IMR-90 (cell line): Measurements from ENCODE around the gene DBNL. TPM values are rescaled to one million over a fixed set of nuclear protein-coding genes. Genes with fewer than 3 reads are reported as not detected.

ENCODE experiments used
- ATAC-seq: fragments of 200-7000 bp; cut with Tn5 transposase; 2 replicates; pipeline ENCODE4 v1.9.1; 2020; ENCODE audit warnings: low read depth, mild to moderate bottlenecking, moderate library complexity
- BruUV-seq: library from RNA; stranded (reverse); fragments of 400-500 nt; replicated peaks from 2 replicates; lab custom pipeline; 2021; lab: Mats Ljungman, UMichigan
- CTCF ChIA-PET: fragments of 300-600 bp; formaldehyde crosslinking; extraction: SDS; loops from one replicate; lab custom pipeline; 2021; ENCODE audit warnings: antibody characterized with exemption; lab: Yijun Ruan, JAX
- POLR2A ChIA-PET: fragments of 300-600 bp; sonication (Branson Sonifier 250); formaldehyde crosslinking; loops from one replicate; lab custom pipeline; 2022; ENCODE audit warnings: antibody characterized with exemption; ENCODE audit not compliant: unreplicated experiment; lab: Charles Lee
- DNase-seq: peaks from one replicate; pipeline ENCODE4 v3.0.0; 2013
- H2AFZ ChIP-seq: replicated peaks from 2 replicates; pipeline ENCODE3; 2013; ENCODE audit warnings: low read length, mild to moderate bottlenecking; ENCODE audit not compliant: poor library complexity
- H2AK5ac ChIP-seq: 2 replicates; pipeline ENCODE4 v1.6.1; 2013; ENCODE audit warnings: low read depth, low read length, inconsistent platforms
- H2AK9ac ChIP-seq: replicated peaks from 2 replicates; pipeline ENCODE3; 2013; ENCODE audit warnings: mild to moderate bottlenecking, low read depth, low read length, moderate library complexity; ENCODE audit not compliant: poor library complexity
- H2BK120ac ChIP-seq: 2 replicates; pipeline ENCODE4 v1.6.1; 2013; ENCODE audit warnings: low read depth, low read length, inconsistent platforms
- H2BK15ac ChIP-seq: 3 replicates; pipeline ENCODE4 v1.6.1; 2013; ENCODE audit warnings: low read depth, low read length, inconsistent platforms
- H2BK20ac ChIP-seq: 2 replicates; pipeline ENCODE4 v1.6.1; 2013; ENCODE audit warnings: low read depth, mild to moderate bottlenecking, inconsistent platforms, low read length, moderate library complexity
- H2BK5ac ChIP-seq: 2 replicates; pipeline ENCODE4 v1.6.1; 2013; ENCODE audit warnings: mild to moderate bottlenecking, low read depth, low read length, inconsistent platforms; ENCODE audit not compliant: poor library complexity, severe bottlenecking
- H3K14ac ChIP-seq: replicated peaks from 2 replicates; pipeline ENCODE4 v1.6.1; 2013; ENCODE audit warnings: low read depth, low read length, inconsistent platforms
- H3K18ac ChIP-seq: 2 replicates; pipeline ENCODE4 v1.6.1; 2013; ENCODE audit warnings: low read depth, low read length, control low read depth
- H3K23ac ChIP-seq: 2 replicates; pipeline ENCODE4 v1.6.1; 2013; ENCODE audit warnings: low read depth, low read length, inconsistent platforms
- H3K27ac ChIP-seq: 2 replicates; pipeline ENCODE4 v1.5.1; 2013; ENCODE audit warnings: mild to moderate bottlenecking, control low read depth, low read length; ENCODE audit not compliant: insufficient read depth
- H3K27me3 ChIP-seq: 2 replicates; pipeline ENCODE4 v1.6.1; 2013; ENCODE audit warnings: low read length; ENCODE audit not compliant: control insufficient read depth, insufficient read depth
- H3K36me3 ChIP-seq: 2 replicates; pipeline ENCODE4 v1.6.1; 2013; ENCODE audit warnings: low read length, mixed read lengths; ENCODE audit not compliant: control insufficient read depth, insufficient read depth
- H3K4ac ChIP-seq: 2 replicates; pipeline ENCODE4 v1.6.1; 2013; ENCODE audit warnings: low read depth, low read length, inconsistent platforms
- H3K4me1 ChIP-seq: 2 replicates; pipeline ENCODE4 v1.6.1; 2013; ENCODE audit warnings: low read length, mixed read lengths; ENCODE audit not compliant: control insufficient read depth, insufficient read depth
- H3K4me2 ChIP-seq: 2 replicates; pipeline ENCODE4 v1.6.1; 2013; ENCODE audit warnings: low read depth, mild to moderate bottlenecking, control low read depth, low read length, moderate library complexity
- H3K4me3 ChIP-seq: 2 replicates; pipeline ENCODE4 v1.5.1; 2013; ENCODE audit warnings: low read depth, mild to moderate bottlenecking, control low read depth, low read length, moderate library complexity; ENCODE audit not compliant: insufficient read depth
- H3K56ac ChIP-seq: 2 replicates; pipeline ENCODE4 v1.6.1; 2013; ENCODE audit warnings: low read length, inconsistent platforms; ENCODE audit not compliant: insufficient read depth; ENCODE audit errors: extremely low read depth
- H3K79me1 ChIP-seq, 2 experiments: 2 replicates each; pipeline ENCODE4 v1.6.1; 2013; ENCODE audit warnings: low read length in 2 of 2, inconsistent platforms in 1 of 2, low read depth in 1 of 2
- H3K9ac ChIP-seq: 2 replicates; pipeline ENCODE4 v1.6.1; 2013; ENCODE audit warnings: low read depth, low read length, control low read depth
- H3K9me1 ChIP-seq: 2 replicates; pipeline ENCODE4 v1.6.1; 2013; ENCODE audit warnings: low read length, inconsistent platforms; ENCODE audit not compliant: insufficient read depth
- H3K9me3 ChIP-seq: 2 replicates; pipeline ENCODE4 v1.6.1; 2013; ENCODE audit warnings: low read length; ENCODE audit not compliant: control insufficient read depth, insufficient read depth
- H4K20me1 ChIP-seq: 2 replicates; pipeline ENCODE4 v1.6.1; 2013; ENCODE audit warnings: low read length, inconsistent platforms; ENCODE audit not compliant: insufficient read depth
- H4K5ac ChIP-seq: 2 replicates; pipeline ENCODE4 v1.6.1; 2013; ENCODE audit warnings: mild to moderate bottlenecking, low read depth, low read length, control low read depth
- H4K8ac ChIP-seq, 2 experiments: 2 replicates each; pipeline ENCODE4 v1.6.1; 2013; ENCODE audit warnings: low read depth in 2 of 2, low read length in 2 of 2, control low read depth in 1 of 2, inconsistent platforms in 1 of 2
- H4K91ac ChIP-seq: 2 replicates; pipeline ENCODE4 v1.6.1; 2013; ENCODE audit warnings: low read depth, low read length, inconsistent platforms; ENCODE audit not compliant: insufficient read depth
- CHD1 ChIP-seq: IDR thresholded peaks from 2 replicates; pipeline ENCODE4 v1.6.1; 2012; ENCODE audit warnings: low read depth, low read length, improper control_type of control experiment
- FOS ChIP-seq: fragments of 150-350 bp; IDR thresholded peaks from 2 replicates; pipeline ENCODE4 v1.6.1; 2016; ENCODE audit warnings: low read depth, low read length
- MAFK ChIP-seq: IDR thresholded peaks from 2 replicates; pipeline ENCODE4 v1.6.1; 2012; ENCODE audit warnings: low read depth, low read length, improper control_type of control experiment
- MAZ ChIP-seq: IDR thresholded peaks from 2 replicates; pipeline ENCODE4 v1.6.1; 2012; ENCODE audit warnings: low read depth, mild to moderate bottlenecking, low read length, improper control_type of control experiment, moderate library complexity, borderline replicate concordance
- NFE2L2 ChIP-seq: fragments of 150-350 bp; IDR thresholded peaks from 2 replicates; pipeline ENCODE4 v1.6.1; 2016; ENCODE audit warnings: low read depth, mild to moderate bottlenecking, low read length
- POLR2A ChIP-seq: IDR thresholded peaks from 2 replicates; pipeline ENCODE4 v1.6.1; 2012; ENCODE audit warnings: mild to moderate bottlenecking, low read depth, low read length
- RAD21 ChIP-seq: IDR thresholded peaks from 2 replicates; pipeline ENCODE4 v1.6.1; 2012; ENCODE audit warnings: low read length, improper control_type of control experiment
- RCOR1 ChIP-seq: IDR thresholded peaks from 2 replicates; pipeline ENCODE4 v1.6.1; 2012; ENCODE audit warnings: mild to moderate bottlenecking, low read length, improper control_type of control experiment; ENCODE audit not compliant: insufficient replicate concordance
- RFX5 ChIP-seq: IDR thresholded peaks from 2 replicates; pipeline ENCODE4 v1.8.0; 2012; ENCODE audit warnings: low read depth, mild to moderate bottlenecking, low read length, moderate library complexity
- WGBS, 2 experiments: methylation state at CpG; one replicate each; pipeline versions ENCODE4 v1.1.5 to v1.1.7; 2013; ENCODE audit warnings: missing lambda C conversion rate in 2 of 2; ENCODE audit not compliant: insufficient read length in 1 of 2; ENCODE audit errors: extremely low coverage in 2 of 2; 5-methylcytosine and 5-hydroxymethylcytosine counted together
- dilution Hi-C: fragments of 300-500 bp; cut with HindIII; formaldehyde crosslinking; loops from one replicate; pipeline ENCODE4 v1.14.3; 2018; ENCODE audit warnings: low sequenced_read_pairs; ENCODE audit not compliant: unreplicated experiment
- in situ Hi-C: fragments of 300-500 bp; cut with MboI; formaldehyde crosslinking; loops from 3 replicates; pipeline ENCODE4 v1.14.3; 2019; ENCODE audit warnings: low sequenced_read_pairs, inconsistent platforms, mixed read lengths
- intact Hi-C: fragments of 100-400 bp; cut with micrococcal nuclease; formaldehyde crosslinking; loops from 2 replicates; pipeline ENCODE4 v1.10.0; 2022
- polyA plus RNA-seq, 3 experiments: library from polyadenylated mRNA; depleted of rRNA; stranded (reverse); fragments of >200 nt; gene quantifications; 2 replicates each; pipeline ENCODE4 v1.2.3, GENCODE V29; 2012; ENCODE audit warnings: low replicate concordance in 1 of 3
- total RNA-seq: library from RNA; depleted of rRNA; stranded (reverse); fragments of >200 nt; gene quantifications from 2 replicates; pipeline ENCODE4 v1.2.3, GENCODE V29; 2012
- TF ChIP-seq, protein P1 (sequence below): fragments of 150-350 bp; IDR thresholded peaks from 2 replicates; pipeline ENCODE4 v1.6.1; 2017; ENCODE audit warnings: mild to moderate bottlenecking, antibody characterized with exemption, low read length, low read depth

Gene DBNL
- total and polyA plus RNA-seq, 2 of the 4 experiments (the other 2 are of a cell fraction): 157 to 179 TPM

DNA sequence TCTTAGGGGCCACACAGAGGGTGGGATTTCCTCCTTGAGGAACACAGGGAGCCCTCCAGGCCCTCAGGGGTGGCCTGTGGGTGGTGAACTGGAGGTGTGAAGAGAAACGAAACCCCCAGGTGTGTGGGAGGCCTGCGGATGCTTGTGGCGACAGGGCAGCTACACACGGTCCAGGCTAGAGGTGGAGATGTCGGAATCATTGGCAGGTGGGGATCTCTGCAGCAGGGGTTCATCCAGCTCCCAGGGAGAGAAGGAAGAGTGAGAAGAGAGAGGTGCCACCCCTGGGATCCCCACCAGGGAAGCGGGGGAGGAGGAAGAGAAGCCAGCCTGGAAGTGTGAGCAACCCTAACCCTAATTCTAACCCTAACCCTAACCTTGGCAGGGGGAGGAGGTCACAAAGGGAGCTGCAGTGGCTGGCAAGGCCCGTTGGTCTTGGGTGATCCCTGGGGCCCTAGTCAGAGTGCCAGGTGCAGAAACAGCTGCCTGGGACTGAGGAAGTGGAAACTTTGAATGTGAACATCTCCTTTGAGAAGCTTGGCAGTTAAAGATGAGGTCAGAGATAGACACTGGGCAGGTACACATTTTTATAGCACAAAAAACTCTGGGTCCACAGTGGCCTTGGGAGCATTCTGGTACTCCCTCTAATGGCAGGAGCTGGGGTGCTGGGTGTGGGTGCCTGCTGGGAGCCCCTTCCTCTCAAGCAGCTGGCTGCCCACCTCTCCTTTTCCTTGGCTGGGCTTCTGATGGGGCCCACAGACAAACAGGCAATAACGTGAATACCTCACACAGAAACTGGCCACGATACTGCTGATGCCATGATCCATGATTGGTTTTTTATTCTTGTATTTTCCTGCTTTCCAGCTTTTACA, 52.8 kb downstream of the DBNL start:
- Histone ChIP-seq H2AFZ (no peak overlapping the region), H2BK5ac (no peak overlapping the region), H3K36me3 (no peaks in the 10 kb centered on the region), H3K4me1 (peaks cover 20% of the 10 kb centered on the region), H3K14ac (no peak overlapping the region), H2BK20ac (no peak overlapping the region; the same call in 1 of the 2 replicates), H4K5ac (no peak overlapping the region), H4K8ac (no peak overlapping the region), H2AK9ac (no peak overlapping the region), H2AK5ac (no peak overlapping the region), H3K23ac (no peak overlapping the region), H4K20me1 (no peaks in the 10 kb centered on the region), H3K9me1 (peaks cover 13% of the 10 kb centered on the region), H3K4me2 (no peak overlapping the region), H3K79me1 (no peaks in the 10 kb centered on the region), H3K4me3 (no peak overlapping the region), H2BK15ac (no peak overlapping the region), H4K91ac (no peak overlapping the region), H3K4ac (no peak overlapping the region), H3K56ac (no peak overlapping the region), H3K27ac (no peak overlapping the region), H2BK120ac (no peak overlapping the region), H3K18ac (no peak overlapping the region), H3K9ac (no peak overlapping the region), H3K27me3 (no peaks in the 10 kb centered on the region), H3K9me3 (no peaks in the 10 kb centered on the region)
- no CpG with 5 or more reads among the region's 9 CpGs for WGBS, 2 experiments
- BruUV-seq: no TSS peak
- ATAC-seq (no peak), DNase-seq (no peak)
- in situ Hi-C loops: no loop called here
- TF ChIP-seq MAZ (no peak), CHD1 (no peak), POLR2A (no peak), FOS (no peak), RFX5 (no peak), RAD21 (no peak), NFE2L2 (no peak), RCOR1 (no peak), MAFK (no peak)
- TF ChIP-seq, protein P1, sequence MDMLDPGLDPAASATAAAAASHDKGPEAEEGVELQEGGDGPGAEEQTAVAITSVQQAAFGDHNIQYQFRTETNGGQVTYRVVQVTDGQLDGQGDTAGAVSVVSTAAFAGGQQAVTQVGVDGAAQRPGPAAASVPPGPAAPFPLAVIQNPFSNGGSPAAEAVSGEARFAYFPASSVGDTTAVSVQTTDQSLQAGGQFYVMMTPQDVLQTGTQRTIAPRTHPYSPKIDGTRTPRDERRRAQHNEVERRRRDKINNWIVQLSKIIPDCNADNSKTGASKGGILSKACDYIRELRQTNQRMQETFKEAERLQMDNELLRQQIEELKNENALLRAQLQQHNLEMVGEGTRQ: no peak
- CTCF ChIA-PET: no interaction called here
- dilution Hi-C loops: no loop called here
- POLR2A ChIA-PET: no interaction called here
- intact Hi-C loops: no loop called here
